IPS DF 6.9 (cell line): ENCODE results near the gene EVL.

ENCODE experiments used
- DNase-seq: peaks from one replicate; pipeline ENCODE4 v3.0.0-alpha.2; 2013; ENCODE audit warnings: low read depth, low spot score
- H3K27ac ChIP-seq: one replicate; pipeline ENCODE4 v1.5.1; 2013; ENCODE audit warnings: low read length, control low read depth
- H3K27me3 ChIP-seq: 2 replicates; pipeline ENCODE4 v1.6.1; 2013; ENCODE audit warnings: mild to moderate bottlenecking, low read length; ENCODE audit not compliant: control insufficient read depth, insufficient read depth
- H3K36me3 ChIP-seq: 2 replicates; pipeline ENCODE4 v1.6.1; 2013; ENCODE audit warnings: low read length; ENCODE audit not compliant: control insufficient read depth, insufficient read depth
- H3K4me1 ChIP-seq: 2 replicates; pipeline ENCODE4 v1.6.1; 2013; ENCODE audit warnings: low read length; ENCODE audit not compliant: control insufficient read depth, insufficient read depth
- H3K4me3 ChIP-seq: 2 replicates; pipeline ENCODE4 v1.5.1; 2013; ENCODE audit warnings: mild to moderate bottlenecking, low read length
- H3K9me3 ChIP-seq: 2 replicates; pipeline ENCODE4 v1.6.1; 2013; ENCODE audit warnings: low read length, inconsistent platforms; ENCODE audit not compliant: control insufficient read depth, insufficient read depth
- WGBS: extraction: QIAGEN DNeasy Blood & Tissue Kit; methylation state at CpG from one replicate; pipeline ENCODE4 v1.1.7; 2013; ENCODE audit warnings: mixed read lengths, missing lambda C conversion rate; ENCODE audit not compliant: insufficient read length, insufficient coverage; 5-methylcytosine and 5-hydroxymethylcytosine counted together

EVL gene

GRCh38 chr14:100128688-100129087 is 63.5 kb downstream of the EVL start:
- no peaks in the 10 kb centered on the region for H3K9me3 ChIP-seq
- no peaks in the 10 kb centered on the region for H3K27me3 ChIP-seq
- no peak overlapping the region for H3K27ac ChIP-seq
- H3K4me3 ChIP-seq: no peak overlapping the region
- no peak for DNase-seq
- H3K4me1 ChIP-seq: peaks cover 2% of the 10 kb centered on the region; the same call in 1 of the 2 replicates
- peaks cover 4% of the 10 kb centered on the region; the same call in 1 of the 2 replicates for H3K36me3 ChIP-seq
- WGBS: no CpG with 5 or more reads among the region's 12 CpGs

- Histone ChIP-seq H3K36me3 (peaks cover 4% of the 10 kb centered on the region; the same call in 1 of the 2 replicates), H3K9me3 (no peaks in the 10 kb centered on the region), H3K4me3 (no peak overlapping the region), H3K27me3 (no peaks in the 10 kb centered on the region), H3K4me1 (peaks cover 2% of the 10 kb centered on the region; the same call in 1 of the 2 replicates), H3K27ac (no peak overlapping the region)
- no CpG with 5 or more reads among the region's 7 CpGs for WGBS
- no peak for DNase-seq
Measured at GRCh38 chr14:100129161-100129589, 64.0 kb downstream of the EVL start.

DNA sequence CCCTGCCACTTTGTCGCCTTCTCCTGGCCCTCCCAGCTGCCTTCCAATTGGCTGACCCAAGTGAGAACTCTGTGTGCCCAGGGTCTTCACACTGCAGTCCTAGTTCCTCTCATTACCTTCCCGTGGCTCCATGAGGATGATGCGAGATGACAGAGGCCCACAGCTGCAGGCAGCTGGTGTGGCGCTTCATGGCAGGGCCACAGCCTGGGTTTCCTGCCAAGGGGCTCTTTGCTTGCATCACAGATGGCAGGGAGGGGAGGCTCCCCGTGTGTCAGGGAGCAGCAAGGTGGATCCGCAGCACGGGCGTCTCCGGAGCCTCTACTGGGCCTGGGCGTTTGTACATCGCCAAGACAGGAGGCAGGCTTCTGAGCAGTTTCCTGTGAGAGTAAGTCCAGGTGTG is 65.3 kb downstream of the EVL start:
- H3K4me1 ChIP-seq: peaks cover 2% of the 10 kb centered on the region; the same call in 1 of the 2 replicates
- WGBS: no CpG with 5 or more reads among the region's 11 CpGs
- no peaks in the 10 kb centered on the region for H3K27me3 ChIP-seq
- no peak for DNase-seq
- H3K36me3 ChIP-seq: no peaks in the 10 kb centered on the region; the same call in 1 of the 2 replicates
- no peaks in the 10 kb centered on the region for H3K9me3 ChIP-seq
- H3K27ac ChIP-seq: no peak overlapping the region
- H3K4me3 ChIP-seq: no peak overlapping the region

GRCh38 chr14:100131181-100131580 is 66.0 kb downstream of the EVL start:
- Histone ChIP-seq H3K27me3 (no peaks in the 10 kb centered on the region), H3K9me3 (no peaks in the 10 kb centered on the region), H3K27ac (no peak overlapping the region), H3K36me3 (no peaks in the 10 kb centered on the region; the same call in 1 of the 2 replicates), H3K4me1 (peaks cover 2% of the 10 kb centered on the region; the same call in 1 of the 2 replicates), H3K4me3 (no peak overlapping the region)
- no peak for DNase-seq
- no CpG with 5 or more reads among the region's 6 CpGs for WGBS

GRCh38 chr14:100132161-100132902 is 67.1 kb downstream of the EVL start:
- no peak for DNase-seq
- Histone ChIP-seq H3K36me3 (no peaks in the 10 kb centered on the region; the same call in 1 of the 2 replicates), H3K9me3 (no peaks in the 10 kb centered on the region), H3K4me3 (no peak overlapping the region), H3K27me3 (no peaks in the 10 kb centered on the region), H3K27ac (no peak overlapping the region), H3K4me1 (peaks cover 2% of the 10 kb centered on the region; the same call in 1 of the 2 replicates)
- no CpG with 5 or more reads among the region's 25 CpGs for WGBS

DNA sequence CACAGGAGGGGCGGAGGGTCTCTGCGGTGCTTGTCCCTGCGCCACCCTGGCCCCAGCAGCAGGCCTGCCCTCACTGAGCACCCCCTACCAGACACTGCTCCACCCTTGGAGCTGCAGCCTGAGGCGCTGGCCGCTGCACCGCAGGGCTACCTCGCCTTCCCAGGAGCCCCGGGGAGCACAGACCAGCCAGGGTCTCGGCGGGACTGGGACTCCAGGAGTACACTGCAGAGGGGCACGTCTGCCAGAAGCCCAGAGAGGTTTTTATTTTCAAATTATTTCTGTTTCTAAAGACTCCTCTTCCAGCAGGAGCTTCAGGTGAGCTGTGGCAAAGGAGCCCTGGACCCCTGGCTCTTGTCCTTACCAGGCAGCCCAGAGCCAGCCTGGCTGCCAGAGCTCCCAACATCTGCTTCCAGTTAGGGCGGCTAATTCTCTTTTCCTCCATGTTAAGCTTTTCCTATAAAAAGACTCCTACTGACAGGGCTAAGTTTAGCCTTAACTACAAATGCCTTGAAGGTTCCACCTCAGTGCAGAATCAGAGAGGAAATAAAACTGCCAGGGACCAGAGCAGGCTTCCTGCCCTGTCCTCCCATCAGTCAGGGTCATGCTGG is 67.8 kb downstream of the EVL start:
- Histone ChIP-seq H3K4me3 (no peak overlapping the region), H3K9me3 (no peaks in the 10 kb centered on the region)
- no CpG with 5 or more reads among the region's 12 CpGs for WGBS

GRCh38 chr14:100134586-100134985 is 69.4 kb downstream of the EVL start:
- H3K4me3 ChIP-seq: no peak overlapping the region
- no peaks in the 10 kb centered on the region; the same call in 1 of the 2 replicates for H3K36me3 ChIP-seq
- H3K4me1 ChIP-seq: peaks cover 2% of the 10 kb centered on the region; the same call in 1 of the 2 replicates
- no peaks in the 10 kb centered on the region for H3K27me3 ChIP-seq
- no CpG with 5 or more reads among the region's 8 CpGs for WGBS
- H3K27ac ChIP-seq: no peak overlapping the region
- no peak for DNase-seq
- no peaks in the 10 kb centered on the region for H3K9me3 ChIP-seq

More for the DNA sequence above, 67.8 kb downstream of the EVL start:
- no peak for DNase-seq
- Histone ChIP-seq H3K4me1 (peaks cover 2% of the 10 kb centered on the region; the same call in 1 of the 2 replicates), H3K27ac (no peak overlapping the region), H3K36me3 (no peaks in the 10 kb centered on the region; the same call in 1 of the 2 replicates), H3K27me3 (no peaks in the 10 kb centered on the region)

GRCh38 chr14:100135073-100135472 is 69.9 kb downstream of the EVL start:
- H3K27me3 ChIP-seq: no peaks in the 10 kb centered on the region
- H3K4me3 ChIP-seq: no peak overlapping the region
- DNase-seq: no peak
- H3K27ac ChIP-seq: no peak overlapping the region
- peaks cover 2% of the 10 kb centered on the region; the same call in 1 of the 2 replicates for H3K4me1 ChIP-seq
- no CpG with 5 or more reads among the region's 9 CpGs for WGBS
- no peaks in the 10 kb centered on the region for H3K9me3 ChIP-seq
- H3K36me3 ChIP-seq: no peaks in the 10 kb centered on the region; the same call in 1 of the 2 replicates

- no CpG with 5 or more reads among the region's 5 CpGs for WGBS
- no peak overlapping the region for H3K4me3 ChIP-seq
- no peak for DNase-seq
- H3K9me3 ChIP-seq: no peaks in the 10 kb centered on the region
- no peaks in the 10 kb centered on the region; the same call in 1 of the 2 replicates for H3K36me3 ChIP-seq
- no peak overlapping the region for H3K27ac ChIP-seq
- peaks cover 5% of the 10 kb centered on the region for H3K4me1 ChIP-seq
- H3K27me3 ChIP-seq: no peaks in the 10 kb centered on the region
Measured at GRCh38 chr14:100135784-100136183, 70.6 kb downstream of the EVL start.

GRCh38 chr14:100137173-100137572 is 72.0 kb downstream of the EVL start:
- Histone ChIP-seq H3K9me3 (no peaks in the 10 kb centered on the region), H3K27me3 (no peaks in the 10 kb centered on the region), H3K4me1 (peaks cover 5% of the 10 kb centered on the region), H3K27ac (no peak overlapping the region), H3K4me3 (no peak overlapping the region), H3K36me3 (no peaks in the 10 kb centered on the region; the same call in 1 of the 2 replicates)
- DNase-seq: no peak
- no CpG with 5 or more reads among the region's 8 CpGs for WGBS
